HFFc6 (cell line): ENCODE measurements around the gene LAMA3. TPM values are rescaled to one million over a fixed set of nuclear protein-coding genes. Genes with fewer than 3 reads are reported as not detected.

Experiments
- DNase-seq: peaks from one replicate; pipeline ENCODE4 v3.0.0-alpha.2; 2018
- H3K27ac Mint-ChIP-seq: 2 replicates; pipeline ENCODE4 v1.8.0; 2020; ENCODE audit warnings: mild to moderate bottlenecking, mixed read lengths
- H3K27me3 Mint-ChIP-seq: 2 replicates; pipeline ENCODE4 v1.8.0; 2021; ENCODE audit warnings: mild to moderate bottlenecking, moderate library complexity, mixed read lengths; ENCODE audit not compliant: insufficient read depth
- H3K36me3 Mint-ChIP-seq: 2 replicates; pipeline ENCODE4 v1.8.0; 2021; ENCODE audit warnings: low read depth, mixed read lengths
- H3K4me1 Mint-ChIP-seq: 2 replicates; pipeline ENCODE4 v1.8.0; 2020; ENCODE audit warnings: low read depth, mixed read lengths
- H3K4me3 Mint-ChIP-seq: 2 replicates; pipeline ENCODE4 v1.8.0; 2020; ENCODE audit warnings: mild to moderate bottlenecking, moderate library complexity, mixed read lengths
- H3K9me3 Mint-ChIP-seq: 2 replicates; pipeline ENCODE4 v1.8.0; 2020; ENCODE audit warnings: mild to moderate bottlenecking, mixed read lengths
- CTCF ChIP-seq: fragments of 200-600 bp; sonication (generic); IDR thresholded peaks from 2 replicates; pipeline ENCODE4 v1.5.0; 2021; ENCODE audit warnings: antibody characterized with exemption, mild to moderate bottlenecking
- total RNA-seq, 6 experiments: library from RNA; stranded (reverse); fragmentation: NEBNext Ultra II Directional; extraction: Animal tissue kit (Norgen Biotek cat#: 25700); gene quantifications; 2 replicates in 1 of 6; 3 replicates in 5 of 6; pipeline ENCODE4 v1.2.3, GENCODE V29; 2021

The LAMA3 gene
- total RNA-seq, 6 experiments from 2014 or later: 0.46 to 1.6 (median 0.54) TPM

- DNase-seq: peak; percentile 75
- Mint-ChIP-seq H3K4me3 (no peak overlapping the region), H3K4me1 (peaks cover 25% of the 10 kb centered on the region), H3K36me3 (no peaks in the 10 kb centered on the region), H3K27me3 (peaks cover 2% of the 10 kb centered on the region), H3K9me3 (no peaks in the 10 kb centered on the region), H3K27ac (peak overlapping the region; percentile 6; the same call in 1 of the 2 replicates)
- no peak for TF ChIP-seq CTCF
Observed at GRCh38 chr18:23784832-23785245, 95.6 kb downstream of the LAMA3 start.

- no peaks in the 10 kb centered on the region for H3K4me1 Mint-ChIP-seq
- no peaks in the 10 kb centered on the region for H3K36me3 Mint-ChIP-seq
- no peaks in the 10 kb centered on the region for H3K9me3 Mint-ChIP-seq
- no peak for TF ChIP-seq CTCF
- H3K27ac Mint-ChIP-seq: no peak overlapping the region
- peaks cover 10% of the 10 kb centered on the region for H3K27me3 Mint-ChIP-seq
- no peak for DNase-seq
- H3K4me3 Mint-ChIP-seq: no peak overlapping the region
Observed at GRCh38 chr18:23793051-23793450, 103.8 kb downstream of the LAMA3 start.

GRCh38 chr18:23793985-23794867, 105.0 kb downstream of the LAMA3 start:
- peaks cover 10% of the 10 kb centered on the region for H3K27me3 Mint-ChIP-seq
- no peak; the same call in 1 of the 2 replicates for TF ChIP-seq CTCF
- no peaks in the 10 kb centered on the region for H3K36me3 Mint-ChIP-seq
- H3K27ac Mint-ChIP-seq: no peak overlapping the region
- no peaks in the 10 kb centered on the region for H3K9me3 Mint-ChIP-seq
- H3K4me3 Mint-ChIP-seq: no peak overlapping the region
- no peaks in the 10 kb centered on the region for H3K4me1 Mint-ChIP-seq
- DNase-seq: no peak

GRCh38 chr18:23798249-23798648, 109.0 kb downstream of the LAMA3 start:
- no peak for TF ChIP-seq CTCF
- H3K27me3 Mint-ChIP-seq: peaks cover 11% of the 10 kb centered on the region
- no peaks in the 10 kb centered on the region for H3K9me3 Mint-ChIP-seq
- H3K4me1 Mint-ChIP-seq: no peaks in the 10 kb centered on the region
- 0 out of 2 replicates have a peak, but pooled peaks cover 5% of the 10 kb centered on the region for H3K36me3 Mint-ChIP-seq
- H3K27ac Mint-ChIP-seq: no peak overlapping the region
- no peak overlapping the region for H3K4me3 Mint-ChIP-seq
- DNase-seq: no peak

GRCh38 chr18:23798824-23799223, 109.6 kb downstream of the LAMA3 start:
- no peak for TF ChIP-seq CTCF
- H3K4me1 Mint-ChIP-seq: no peaks in the 10 kb centered on the region
- H3K27me3 Mint-ChIP-seq: peaks cover 11% of the 10 kb centered on the region
- no peak for DNase-seq
- no peak overlapping the region for H3K4me3 Mint-ChIP-seq
- H3K9me3 Mint-ChIP-seq: no peaks in the 10 kb centered on the region
- 0 out of 2 replicates have a peak, but pooled peaks cover 5% of the 10 kb centered on the region for H3K36me3 Mint-ChIP-seq
- no peak overlapping the region for H3K27ac Mint-ChIP-seq
